Activated naive CD8-positive, alpha-beta T cell treated with anti-CD3 and anti-CD28 coated beads, Interleukin-2, amount 50 U/mL, for 24 hours (primary cell): ENCODE data around the gene SLC6A18.

Source experiments
- ATAC-seq: fragments of 150-1000 bp; cut with Tn5 transposase; one replicate; pipeline ENCODE4 v1.10.0; 2021
- DNase-seq: peaks from one replicate; pipeline ENCODE4 v3.0.0; 2021
- H3K27ac Mint-ChIP-seq: one replicate; pipeline ENCODE4 v1.8.0; 2021; ENCODE audit warnings: mild to moderate bottlenecking, mixed read lengths
- H3K27me3 Mint-ChIP-seq: one replicate; pipeline ENCODE4 v1.8.0; 2021; ENCODE audit warnings: mixed read lengths
- H3K36me3 Mint-ChIP-seq: one replicate; pipeline ENCODE4 v1.8.0; 2021; ENCODE audit warnings: low read depth, mixed read lengths
- H3K4me1 Mint-ChIP-seq: one replicate; pipeline ENCODE4 v1.8.0; 2021; ENCODE audit warnings: mixed read lengths
- H3K4me3 Mint-ChIP-seq: one replicate; pipeline ENCODE4 v1.8.0; 2021; ENCODE audit warnings: mild to moderate bottlenecking, moderate library complexity, mixed read lengths
- H3K9me3 Mint-ChIP-seq: one replicate; pipeline ENCODE4 v1.8.0; 2021; ENCODE audit warnings: mixed read lengths

Gene SLC6A18, protein sequence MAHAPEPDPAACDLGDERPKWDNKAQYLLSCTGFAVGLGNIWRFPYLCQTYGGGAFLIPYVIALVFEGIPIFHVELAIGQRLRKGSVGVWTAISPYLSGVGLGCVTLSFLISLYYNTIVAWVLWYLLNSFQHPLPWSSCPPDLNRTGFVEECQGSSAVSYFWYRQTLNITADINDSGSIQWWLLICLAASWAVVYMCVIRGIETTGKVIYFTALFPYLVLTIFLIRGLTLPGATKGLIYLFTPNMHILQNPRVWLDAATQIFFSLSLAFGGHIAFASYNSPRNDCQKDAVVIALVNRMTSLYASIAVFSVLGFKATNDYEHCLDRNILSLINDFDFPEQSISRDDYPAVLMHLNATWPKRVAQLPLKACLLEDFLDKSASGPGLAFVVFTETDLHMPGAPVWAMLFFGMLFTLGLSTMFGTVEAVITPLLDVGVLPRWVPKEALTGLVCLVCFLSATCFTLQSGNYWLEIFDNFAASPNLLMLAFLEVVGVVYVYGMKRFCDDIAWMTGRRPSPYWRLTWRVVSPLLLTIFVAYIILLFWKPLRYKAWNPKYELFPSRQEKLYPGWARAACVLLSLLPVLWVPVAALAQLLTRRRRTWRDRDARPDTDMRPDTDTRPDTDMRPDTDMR

DNA sequence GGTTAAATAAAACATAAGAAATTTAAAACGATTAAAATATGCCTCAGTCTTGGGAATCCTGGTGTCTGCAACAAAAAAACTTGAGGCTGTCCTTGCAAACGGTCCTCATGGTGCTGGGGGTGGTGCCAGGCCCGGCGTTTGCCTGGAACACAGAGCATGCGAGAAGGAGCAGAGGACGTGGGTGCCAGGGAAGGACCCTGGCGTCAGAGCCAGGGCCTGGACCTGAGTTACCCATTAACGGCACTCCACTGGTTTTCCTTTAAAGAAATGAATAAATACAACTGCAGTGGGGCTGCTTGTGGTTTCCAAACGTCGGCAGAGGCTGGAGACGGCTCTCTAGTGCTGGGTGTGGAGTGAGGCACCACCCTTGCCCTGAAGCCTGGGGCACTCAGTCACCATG is at the start of gene SLC6A18:
TSS of gene SLC6A18 (plus strand) at position 301 of the 400 bp plus-strand sequence. CDS start at position 398, 97 bp downstream.
- Mint-ChIP-seq H3K4me3 (no peak within 1 kb of the TSS), H3K9me3 (no peaks in the 10 kb centered on the region), H3K27ac (no peak within 1 kb of the TSS), H3K36me3 (no peaks in the 10 kb centered on the region), H3K27me3 (peaks cover 23% of the 10 kb centered on the region), H3K4me1 (no peaks in the 10 kb centered on the region)
- ATAC-seq: no peak
- no peak for DNase-seq

DNA sequence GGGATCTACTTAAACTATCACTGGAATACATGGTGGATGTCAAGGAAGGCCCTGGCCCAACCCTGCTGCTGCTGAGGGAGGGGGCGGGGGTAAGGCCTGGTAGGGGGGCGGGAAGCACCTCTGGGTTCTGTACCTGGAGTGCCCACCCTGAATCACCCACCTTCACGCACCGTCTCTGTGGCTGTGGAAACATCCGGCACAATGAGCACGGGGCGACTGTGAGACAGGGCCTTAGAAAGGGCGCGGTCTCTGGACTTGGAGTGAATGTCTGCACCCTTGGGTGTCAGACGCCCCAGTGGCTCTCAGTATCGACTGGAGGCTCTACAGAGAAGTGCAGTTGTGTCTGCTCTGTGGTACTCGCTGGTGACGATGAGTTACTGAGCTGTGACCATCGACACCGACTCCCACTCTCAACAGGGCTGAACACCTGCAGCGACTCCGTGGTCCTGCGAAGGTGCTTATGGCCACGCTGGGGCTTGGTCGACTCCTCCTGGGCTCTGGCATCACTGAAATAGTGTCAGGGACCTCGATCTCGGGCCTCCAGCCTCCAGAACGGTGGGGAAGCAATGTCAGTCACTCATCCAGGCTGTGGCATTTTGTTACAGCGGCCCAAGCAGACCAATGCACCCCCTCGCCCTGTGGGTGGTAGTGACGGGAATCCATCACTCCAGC is 49.2 kb upstream of the SLC6A18 start:
- ATAC-seq: no peak
- H3K4me1 Mint-ChIP-seq: no peaks in the 10 kb centered on the region
- H3K4me3 Mint-ChIP-seq: no peak overlapping the region
- H3K27ac Mint-ChIP-seq: no peak overlapping the region
- no peaks in the 10 kb centered on the region for H3K36me3 Mint-ChIP-seq
- no peaks in the 10 kb centered on the region for H3K9me3 Mint-ChIP-seq
- DNase-seq: no peak
- no peaks in the 10 kb centered on the region for H3K27me3 Mint-ChIP-seq

DNA sequence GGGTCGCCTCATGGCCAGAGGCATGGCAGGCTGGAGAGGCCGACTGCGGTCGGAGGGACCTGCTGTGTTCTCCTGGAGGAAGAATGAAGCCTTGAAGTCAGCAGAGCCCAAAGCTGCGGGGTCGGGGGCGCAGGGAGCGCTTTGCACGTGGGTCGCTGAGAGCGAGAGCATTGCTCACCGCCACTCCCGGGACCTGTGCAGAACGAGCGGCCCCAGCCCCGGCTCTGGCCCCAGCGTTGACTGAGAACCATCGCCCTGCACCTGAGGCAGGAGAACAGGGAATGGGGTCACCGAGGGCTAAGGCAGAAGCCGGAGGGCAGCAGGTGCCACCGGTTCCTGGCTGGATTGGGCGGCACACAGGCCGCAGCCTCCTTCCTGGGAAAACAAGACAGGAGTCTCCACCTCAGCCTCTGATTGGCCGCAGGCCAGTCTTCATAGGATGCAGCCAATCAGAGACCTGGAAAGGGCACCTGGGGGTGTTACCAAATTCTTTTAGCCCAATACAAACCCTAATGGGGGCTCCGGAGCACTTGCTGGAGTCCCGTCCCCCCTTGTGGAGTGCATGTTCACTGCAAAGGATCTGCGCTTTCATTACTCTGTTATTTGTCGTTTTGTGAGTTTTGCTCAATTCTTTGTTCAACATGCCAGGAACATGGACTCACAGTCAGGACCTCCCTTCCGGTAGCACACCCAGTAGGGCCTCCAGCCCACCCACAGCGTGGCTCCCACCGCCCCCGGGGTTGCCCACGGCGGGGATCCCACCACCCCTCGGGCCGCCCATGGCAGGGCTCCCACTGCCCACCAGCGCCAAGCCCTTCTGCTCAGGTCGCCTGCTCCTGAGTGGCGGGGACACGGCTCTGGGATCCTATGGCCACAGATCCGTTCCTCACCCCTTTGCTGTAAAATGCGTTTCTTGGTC is 48.4 kb upstream of the SLC6A18 start:
- Mint-ChIP-seq H3K4me1 (no peaks in the 10 kb centered on the region), H3K9me3 (no peaks in the 10 kb centered on the region), H3K27me3 (no peaks in the 10 kb centered on the region), H3K36me3 (no peaks in the 10 kb centered on the region), H3K4me3 (no peak overlapping the region), H3K27ac (no peak overlapping the region)
- ATAC-seq (no peak), DNase-seq (no peak)

DNA sequence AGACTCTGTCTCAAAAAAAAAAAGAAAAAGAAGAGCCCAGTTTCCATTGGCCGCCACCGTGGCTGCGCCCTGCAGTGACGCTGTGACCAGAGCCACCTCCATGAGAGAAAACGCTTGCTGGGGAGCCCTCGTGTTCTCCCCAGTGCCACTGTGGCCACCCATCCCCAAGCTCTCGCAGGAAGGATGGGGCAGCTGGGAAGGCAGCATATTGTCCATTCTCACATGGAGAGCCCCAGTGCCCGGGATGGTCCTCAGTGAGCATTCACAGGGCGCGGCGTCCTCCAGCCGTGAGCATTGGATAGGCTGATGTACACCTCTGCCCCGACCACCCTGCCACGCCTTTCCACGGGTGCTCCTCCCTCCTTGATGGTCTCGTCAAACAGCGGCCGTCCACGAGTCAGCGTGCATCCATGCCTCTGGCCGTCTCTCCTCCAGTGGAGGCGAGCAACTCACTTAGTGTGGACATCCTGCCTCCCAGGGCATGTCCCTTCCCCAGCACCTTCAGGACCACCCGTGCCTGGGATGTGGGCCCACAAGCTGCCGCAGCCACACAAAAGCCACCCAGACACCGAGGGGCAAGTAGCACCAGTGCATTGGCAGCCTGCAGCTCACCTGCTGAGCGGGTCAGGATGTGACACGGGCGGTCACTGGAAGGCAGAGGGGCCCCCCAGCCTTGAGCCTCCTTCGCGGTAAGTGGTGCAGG is 47.2 kb upstream of the SLC6A18 start:
- ATAC-seq: no peak
- no peak overlapping the region for H3K4me3 Mint-ChIP-seq
- no peaks in the 10 kb centered on the region for H3K9me3 Mint-ChIP-seq
- no peaks in the 10 kb centered on the region for H3K36me3 Mint-ChIP-seq
- no peak for DNase-seq
- H3K4me1 Mint-ChIP-seq: no peaks in the 10 kb centered on the region
- H3K27ac Mint-ChIP-seq: no peak overlapping the region
- H3K27me3 Mint-ChIP-seq: no peaks in the 10 kb centered on the region

DNA sequence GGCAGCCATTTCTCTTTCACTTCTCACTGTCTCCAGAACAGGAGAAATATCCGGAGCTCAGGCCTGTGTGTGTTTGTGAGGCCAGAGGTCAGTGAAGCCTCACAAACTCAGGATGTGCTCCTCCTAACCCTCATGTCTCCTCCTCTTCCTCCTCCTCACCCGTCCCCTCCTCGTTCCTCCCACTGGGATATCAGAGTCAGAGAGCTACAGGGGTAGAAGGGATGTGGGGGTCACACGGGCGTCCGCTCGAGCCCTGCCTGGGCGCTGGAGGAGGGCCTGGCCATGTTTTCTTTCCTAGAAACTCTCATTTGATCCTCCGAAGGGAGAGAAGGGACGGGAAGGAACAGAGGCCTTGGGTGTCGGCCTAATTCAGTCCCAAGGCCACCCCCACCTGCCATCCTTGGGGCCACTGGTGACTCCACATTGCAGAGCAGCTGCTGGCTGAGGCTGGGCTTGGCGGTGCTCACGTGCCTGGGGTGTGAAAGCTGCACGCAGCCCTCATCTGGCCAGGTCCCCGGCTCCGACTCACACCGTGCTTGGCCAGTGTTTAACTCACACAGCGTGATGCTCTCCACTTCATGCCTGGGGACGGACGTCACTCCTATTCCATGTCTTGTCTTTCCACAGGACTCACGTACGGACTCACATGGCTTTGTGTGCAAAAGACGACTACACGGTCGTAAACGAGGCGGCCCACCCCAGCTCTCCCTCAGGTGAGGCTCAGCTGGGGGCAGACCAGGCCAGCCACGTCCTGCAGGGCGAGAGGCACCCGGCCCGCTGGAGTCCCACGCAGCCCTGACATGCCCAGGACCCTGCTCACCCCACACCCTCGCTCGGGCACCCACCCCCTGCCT is 46.4 kb upstream of the SLC6A18 start:
- Mint-ChIP-seq H3K27me3 (no peaks in the 10 kb centered on the region), H3K9me3 (no peaks in the 10 kb centered on the region), H3K36me3 (no peaks in the 10 kb centered on the region), H3K4me1 (no peaks in the 10 kb centered on the region), H3K4me3 (no peak overlapping the region), H3K27ac (no peak overlapping the region)
- ATAC-seq (no peak), DNase-seq (no peak)

DNA sequence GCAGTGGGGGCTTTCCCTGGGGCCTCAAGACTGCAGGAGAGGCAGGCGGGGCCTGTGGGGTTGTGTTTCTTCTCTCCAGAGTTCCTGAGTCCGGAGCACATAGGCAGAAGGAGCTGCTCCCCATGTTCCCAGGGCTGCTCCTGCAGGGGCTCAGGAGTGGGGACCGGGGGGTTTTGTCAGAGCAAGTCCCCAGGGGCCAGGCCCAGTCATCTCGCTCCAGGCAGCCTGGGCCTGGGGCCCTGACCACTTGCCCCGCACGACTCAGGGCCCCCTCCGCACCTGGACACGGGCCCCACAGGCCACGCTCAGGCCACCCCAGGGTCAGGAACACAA is 45.8 kb upstream of the SLC6A18 start:
- Mint-ChIP-seq H3K4me1 (no peaks in the 10 kb centered on the region), H3K27me3 (no peaks in the 10 kb centered on the region), H3K27ac (no peak overlapping the region), H3K9me3 (no peaks in the 10 kb centered on the region), H3K4me3 (no peak overlapping the region), H3K36me3 (no peaks in the 10 kb centered on the region)
- DNase-seq (no peak), ATAC-seq (no peak)

DNA sequence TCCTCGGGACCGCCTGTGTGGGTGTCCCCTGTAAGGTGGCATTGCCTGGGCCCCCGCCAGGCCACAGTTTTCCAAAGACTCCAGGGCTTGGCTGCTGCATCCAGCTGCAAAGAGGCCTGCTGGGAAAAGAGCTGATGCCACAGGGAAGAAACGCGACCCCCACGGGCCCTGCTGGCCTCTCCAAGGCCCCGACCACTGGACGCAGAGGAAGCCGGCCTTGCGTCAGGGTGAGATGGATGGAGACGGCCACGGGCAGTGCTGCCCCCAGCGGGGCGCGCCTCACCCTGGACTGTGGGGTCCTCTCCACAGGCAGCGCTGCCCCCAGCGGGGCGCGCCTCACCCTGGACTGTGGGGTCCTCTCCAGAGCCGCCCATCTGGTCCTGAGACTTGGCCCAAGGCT is 45.1 kb upstream of the SLC6A18 start:
- no peaks in the 10 kb centered on the region for H3K9me3 Mint-ChIP-seq
- H3K27me3 Mint-ChIP-seq: no peaks in the 10 kb centered on the region
- DNase-seq (no peak), ATAC-seq (no peak)
- no peak overlapping the region for H3K27ac Mint-ChIP-seq
- no peaks in the 10 kb centered on the region for H3K36me3 Mint-ChIP-seq
- H3K4me1 Mint-ChIP-seq: no peaks in the 10 kb centered on the region
- no peak overlapping the region for H3K4me3 Mint-ChIP-seq

DNA sequence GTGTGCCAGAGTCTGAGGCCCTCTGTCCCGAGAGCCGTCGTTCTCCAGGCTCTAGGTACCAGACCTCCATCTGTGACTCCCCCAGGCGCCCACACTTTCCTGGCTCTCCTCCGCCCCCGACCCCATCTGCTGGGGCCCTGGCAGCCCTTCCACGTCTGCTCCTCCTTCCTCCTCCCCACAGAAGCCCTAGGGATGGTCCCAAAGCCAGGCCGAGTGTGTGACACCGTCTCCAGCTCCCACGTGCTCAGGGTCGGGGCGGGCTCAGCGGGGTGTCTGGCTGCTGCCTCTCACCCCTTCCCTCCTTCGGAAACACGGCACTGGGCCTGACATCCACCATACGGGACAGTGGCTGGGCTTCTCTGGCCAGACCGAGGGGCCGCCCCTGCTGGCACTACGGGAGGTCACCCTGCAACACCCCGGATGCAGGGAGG is 44.3 kb upstream of the SLC6A18 start:
- no peak overlapping the region for H3K27ac Mint-ChIP-seq
- no peaks in the 10 kb centered on the region for H3K36me3 Mint-ChIP-seq
- H3K4me1 Mint-ChIP-seq: no peaks in the 10 kb centered on the region
- no peak overlapping the region for H3K4me3 Mint-ChIP-seq
- ATAC-seq: no peak
- no peaks in the 10 kb centered on the region for H3K9me3 Mint-ChIP-seq
- H3K27me3 Mint-ChIP-seq: no peaks in the 10 kb centered on the region
- DNase-seq: no peak

DNA sequence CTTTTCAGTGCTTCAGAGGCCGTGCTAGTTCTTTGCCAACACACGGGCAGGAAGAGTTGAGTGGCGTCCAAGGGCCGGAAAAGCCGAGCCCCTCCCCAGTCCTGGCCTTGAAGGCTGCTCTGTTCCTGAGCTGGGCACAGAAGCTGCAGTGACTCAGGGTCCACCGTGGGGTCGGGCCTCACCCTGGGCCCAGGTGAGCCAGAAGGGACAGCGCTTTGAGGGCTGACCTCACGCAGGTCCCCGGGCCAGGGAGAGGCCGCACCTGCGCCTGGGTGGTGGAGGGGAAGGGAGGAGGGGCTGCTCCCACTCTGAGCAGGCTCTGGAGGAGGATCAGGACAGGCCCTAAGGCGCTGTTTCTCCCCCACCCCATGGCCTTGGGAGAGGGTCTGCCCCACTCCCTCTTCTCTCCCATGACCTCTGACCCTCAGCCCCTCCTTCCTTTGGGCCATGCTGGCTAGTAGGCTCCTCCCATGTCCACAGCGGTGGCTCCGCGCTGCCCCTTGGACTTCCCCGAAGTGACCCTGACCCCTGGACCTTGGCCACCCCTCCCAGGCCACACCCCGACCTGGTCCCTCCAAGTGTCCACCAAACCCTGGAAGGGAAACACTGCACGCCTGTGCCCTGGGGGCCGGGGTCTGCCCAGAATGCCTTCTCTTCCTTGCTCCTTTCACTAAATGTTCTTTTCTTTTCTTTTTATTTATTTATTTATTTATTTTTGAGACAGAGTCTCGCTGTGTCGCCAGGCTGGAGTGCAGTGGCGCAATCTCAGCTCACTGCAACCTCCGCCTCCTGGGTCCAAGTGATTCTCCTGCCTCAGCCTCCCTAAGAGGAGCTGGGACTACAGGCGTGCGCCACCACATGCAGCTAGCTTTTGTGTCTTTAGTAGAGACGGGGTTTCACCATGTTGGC is 43.5 kb upstream of the SLC6A18 start:
- no peak overlapping the region for H3K27ac Mint-ChIP-seq
- ATAC-seq (no peak), DNase-seq (no peak)
- H3K4me3 Mint-ChIP-seq: no peak overlapping the region
- no peaks in the 10 kb centered on the region for H3K36me3 Mint-ChIP-seq
- no peaks in the 10 kb centered on the region for H3K9me3 Mint-ChIP-seq
- no peaks in the 10 kb centered on the region for H3K4me1 Mint-ChIP-seq
- no peaks in the 10 kb centered on the region for H3K27me3 Mint-ChIP-seq

DNA sequence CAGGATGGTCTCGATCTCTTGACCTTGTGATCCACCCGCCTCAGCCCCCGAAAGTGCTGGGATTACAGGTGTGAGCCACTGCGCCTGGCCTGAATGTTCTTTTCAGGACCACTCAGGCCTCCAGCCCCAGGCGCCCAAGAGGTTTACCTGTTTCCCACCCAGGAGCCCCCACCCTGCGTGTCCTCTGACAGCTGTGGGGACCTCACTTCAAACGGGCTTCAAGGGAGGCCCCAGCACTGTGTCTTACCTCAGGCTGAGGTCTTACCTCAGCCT is 42.9 kb upstream of the SLC6A18 start:
- H3K27ac Mint-ChIP-seq: no peak overlapping the region

DNA sequence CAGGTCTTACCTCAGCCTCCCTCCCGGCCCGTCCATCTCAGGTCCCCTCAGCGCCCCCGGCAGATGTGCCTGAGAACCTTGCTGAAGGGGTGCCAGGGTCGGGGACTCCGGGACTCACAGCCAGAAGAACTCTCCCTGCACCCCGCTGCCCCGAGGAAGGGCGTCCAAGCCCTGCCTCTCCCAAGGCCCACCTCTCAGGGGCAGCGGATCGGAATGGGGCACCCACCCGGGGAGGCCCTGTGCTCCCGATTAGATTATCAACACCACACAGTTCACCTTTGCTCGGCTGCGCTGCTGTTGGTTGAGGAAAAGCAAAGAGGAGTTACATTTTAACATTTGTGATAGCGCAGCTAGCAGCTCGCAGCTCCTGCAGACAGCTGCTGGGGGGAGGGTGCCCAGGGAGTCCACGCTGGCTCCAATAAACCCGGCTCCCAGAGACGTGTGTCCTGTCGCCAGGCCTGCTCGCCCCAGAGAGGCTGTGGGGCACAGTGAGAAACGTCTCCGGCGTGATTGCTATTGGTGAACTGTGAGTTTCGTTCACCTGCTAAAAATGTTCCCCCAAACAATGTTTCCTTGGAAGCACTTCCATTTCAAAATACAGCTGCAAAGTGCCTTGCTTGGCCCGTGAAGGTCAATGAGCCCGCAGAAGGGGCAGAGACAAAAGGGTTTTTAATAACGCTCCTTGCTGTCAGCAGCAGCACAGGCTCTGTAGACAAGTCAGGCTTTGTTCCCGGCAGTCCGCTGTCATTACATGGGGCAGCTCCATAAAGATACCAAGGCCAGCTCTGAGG is 42.4 kb upstream of the SLC6A18 start:
- DNase-seq (no peak), ATAC-seq (no peak)
- no peaks in the 10 kb centered on the region for H3K27me3 Mint-ChIP-seq
- H3K4me3 Mint-ChIP-seq: no peak overlapping the region
- H3K36me3 Mint-ChIP-seq: no peaks in the 10 kb centered on the region
- no peaks in the 10 kb centered on the region for H3K4me1 Mint-ChIP-seq
- H3K27ac Mint-ChIP-seq: no peak overlapping the region
- H3K9me3 Mint-ChIP-seq: no peaks in the 10 kb centered on the region

More for the DNA sequence above, 42.9 kb upstream of the SLC6A18 start:
- Mint-ChIP-seq H3K4me3 (no peak overlapping the region), H3K27me3 (no peaks in the 10 kb centered on the region), H3K36me3 (no peaks in the 10 kb centered on the region), H3K4me1 (no peaks in the 10 kb centered on the region), H3K9me3 (no peaks in the 10 kb centered on the region)
- no peak for ATAC-seq
- no peak for DNase-seq

DNA sequence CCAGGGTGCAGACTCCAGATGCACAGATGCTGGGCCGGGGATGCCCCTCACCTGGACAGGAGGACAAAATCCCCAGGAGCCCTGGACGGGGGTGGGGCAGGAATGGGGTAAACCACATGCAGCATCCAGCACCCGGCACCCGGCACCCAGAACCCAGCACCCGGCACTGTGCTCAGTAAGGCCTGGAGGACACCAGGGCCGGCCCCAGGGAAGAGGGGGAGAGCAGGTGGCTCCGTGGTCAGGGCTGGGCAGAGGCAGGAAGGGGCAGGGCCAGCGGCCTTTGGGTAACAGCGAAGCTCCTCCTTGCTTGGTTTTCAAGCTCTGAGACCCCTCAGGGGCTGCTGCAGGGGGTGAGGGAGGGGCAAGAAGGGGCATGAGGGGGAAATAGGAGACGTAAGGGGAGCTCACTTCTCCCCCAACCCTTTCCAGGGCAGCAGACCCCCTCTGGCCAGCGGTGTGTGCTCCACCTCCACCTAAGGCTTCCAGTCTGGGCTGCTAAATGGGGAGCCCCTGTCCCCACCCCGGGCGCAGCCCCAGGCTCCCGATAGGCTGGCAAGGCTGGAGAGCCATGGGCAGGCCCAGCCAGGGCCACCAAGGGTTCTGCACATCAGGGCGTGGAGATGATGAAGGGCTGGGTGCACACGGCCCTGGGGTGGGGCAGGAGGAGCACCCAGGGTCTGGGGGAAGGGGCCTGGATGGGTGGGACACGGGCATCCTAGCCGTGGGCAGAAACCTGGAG is 41.6 kb upstream of the SLC6A18 start:
- Mint-ChIP-seq H3K4me1 (no peaks in the 10 kb centered on the region), H3K9me3 (no peaks in the 10 kb centered on the region), H3K4me3 (no peak overlapping the region), H3K36me3 (no peaks in the 10 kb centered on the region), H3K27me3 (no peaks in the 10 kb centered on the region), H3K27ac (no peak overlapping the region)
- ATAC-seq (no peak), DNase-seq (no peak)
